Neural progenitor cell (in vitro differentiated cells): ENCODE measurements around the gene MAEL.

Source experiments
- CTCF ChIP-seq: fragments of 200-600 bp; sonication (generic); IDR thresholded peaks from 2 replicates; pipeline ENCODE4 v1.5.1; 2017; ENCODE audit warnings: antibody characterized with exemption, mild to moderate bottlenecking
- EZH2 ChIP-seq: fragments of 200-600 bp; sonication (generic); IDR thresholded peaks from 2 replicates; pipeline ENCODE4 v1.6.1; 2017; ENCODE audit warnings: antibody characterized with exemption, mild to moderate bottlenecking, moderate library complexity
- EZH2phosphoT487 ChIP-seq: fragments of 200-600 bp; sonication (generic); IDR thresholded peaks from 2 replicates; pipeline ENCODE4 v1.6.1; 2017; ENCODE audit warnings: antibody characterized with exemption

GRCh38 chr1:167067904-167068303 is 78.8 kb downstream of the MAEL start:
- TF ChIP-seq CTCF: no peak
- TF ChIP-seq EZH2: no peak
- no peak for TF ChIP-seq EZH2phosphoT487
